ENCODE data around the gene CACNA1S. TPM values are rescaled to one million over a fixed set of nuclear protein-coding genes. Genes with fewer than 3 reads are reported as not detected.

CACNA1S gene
- total RNA-seq, 4 donors from 2014 or later = 0.07 TPM; not detected in 3

DNA sequence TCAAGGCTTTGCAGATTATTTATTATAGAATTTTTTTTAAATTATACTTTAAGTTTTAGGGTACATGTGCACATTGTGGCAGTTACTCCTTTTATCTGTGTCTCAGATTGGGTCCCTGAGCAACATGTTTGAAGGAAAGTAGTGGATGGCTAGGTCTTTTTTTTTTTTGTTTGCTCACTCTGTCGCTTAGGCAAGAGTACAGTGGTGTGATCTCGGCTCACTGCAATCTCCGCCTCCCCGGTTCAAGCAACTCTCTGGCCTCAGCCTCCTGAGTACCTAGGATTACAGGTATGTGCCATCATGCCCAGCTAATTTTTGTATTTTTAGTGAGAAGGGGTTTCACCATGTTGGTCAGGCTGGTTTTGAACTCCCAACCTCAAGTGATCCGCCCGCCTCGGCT lies 49.1 kb downstream of the CACNA1S start:
- no peaks in the 10 kb centered on the region for H3K9me3 ChIP-seq
- H3K27me3 ChIP-seq = no peaks in the 10 kb centered on the region
- no peak for DNase-seq
- H3K27ac ChIP-seq = no peak overlapping the region
- TF ChIP-seq POLR2A (IDR thresholded peaks at IDR 0.05) (no peak), CTCF (IDR thresholded peaks at IDR 0.05) (no peak)
- no peak overlapping the region for H3K4me3 ChIP-seq
- intact Hi-C loops (cut with DNase I; ENCODE audit: low total_unique reads) = no loop called here
- H3K4me1 ChIP-seq = no peaks in the 10 kb centered on the region
- no peaks in the 10 kb centered on the region for H3K36me3 ChIP-seq

DNA sequence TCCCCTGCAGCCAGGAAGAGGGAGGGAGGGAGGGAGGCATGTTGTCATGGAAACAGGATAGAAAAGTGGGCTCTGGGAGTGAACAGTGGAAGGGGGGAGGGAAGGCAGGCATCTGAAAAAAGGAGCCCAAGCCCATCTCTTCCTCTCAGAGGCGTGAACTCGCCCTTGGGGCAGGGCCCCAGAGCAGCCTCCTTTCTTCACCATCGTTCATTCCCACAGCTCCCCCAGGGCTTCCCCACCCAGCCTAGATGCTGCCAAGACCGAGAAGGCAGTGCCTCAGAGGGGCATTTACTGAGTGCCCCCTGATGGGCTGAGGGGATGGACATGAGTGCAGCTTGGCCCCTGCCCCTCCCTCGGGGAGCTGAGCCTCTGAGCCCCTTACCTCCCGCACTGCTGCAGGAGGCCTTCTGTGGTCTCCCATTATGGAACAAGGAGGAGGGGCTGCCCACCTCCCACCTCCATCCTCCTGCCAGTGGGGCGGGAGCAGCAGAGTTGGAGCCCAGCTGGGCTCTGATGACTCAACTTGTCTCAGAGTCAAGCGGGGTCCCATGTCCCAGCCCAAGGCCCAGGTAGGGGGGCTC lies 49.6 kb downstream of the CACNA1S start:
- intact Hi-C loops (cut with DNase I; ENCODE audit: low total_unique reads) = no loop called here
- no peak for DNase-seq
- H3K4me3 ChIP-seq = no peak overlapping the region
- H3K27ac ChIP-seq = no peak overlapping the region
- TF ChIP-seq POLR2A (IDR thresholded peaks at IDR 0.05) (no peak), CTCF (IDR thresholded peaks at IDR 0.05) (no peak)
- H3K4me1 ChIP-seq = no peaks in the 10 kb centered on the region
- H3K27me3 ChIP-seq = no peaks in the 10 kb centered on the region
- H3K36me3 ChIP-seq = no peaks in the 10 kb centered on the region
- H3K9me3 ChIP-seq = no peaks in the 10 kb centered on the region

DNA sequence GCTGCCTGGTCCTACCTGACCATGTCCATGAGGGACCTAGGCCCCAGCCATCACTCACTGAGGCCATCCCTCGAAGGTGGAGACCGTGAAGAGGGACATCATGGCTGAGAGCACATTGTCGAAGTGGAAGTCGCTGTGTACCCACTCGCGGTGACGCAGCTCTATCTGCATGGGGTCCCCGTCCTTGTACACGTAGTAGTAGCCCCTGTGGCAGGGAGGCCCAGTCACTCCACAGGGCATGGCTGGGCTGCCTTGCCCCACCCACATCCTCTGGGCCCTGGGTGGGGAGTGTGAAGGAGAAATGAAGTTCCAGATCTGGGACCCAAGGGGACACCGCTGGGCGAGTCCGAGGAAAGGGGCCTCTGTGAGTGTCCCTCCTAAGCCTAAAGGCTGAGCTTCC lies 50.3 kb downstream of the CACNA1S start:
- no peaks in the 10 kb centered on the region for H3K4me1 ChIP-seq
- no peak for TF ChIP-seq CTCF (IDR thresholded peaks at IDR 0.05)
- no peak for TF ChIP-seq POLR2A (IDR thresholded peaks at IDR 0.05)
- H3K27ac ChIP-seq = no peak overlapping the region
- no peaks in the 10 kb centered on the region for H3K9me3 ChIP-seq
- H3K4me3 ChIP-seq = no peak overlapping the region
- intact Hi-C loops (cut with DNase I; ENCODE audit: low total_unique reads) = no loop called here
- no peak for DNase-seq
- H3K36me3 ChIP-seq = no peaks in the 10 kb centered on the region
- H3K27me3 ChIP-seq = no peaks in the 10 kb centered on the region

GRCh38 chr1:201061049-201061448 lies 51.2 kb downstream of the CACNA1S start:
- Histone ChIP-seq H3K27me3 (no peaks in the 10 kb centered on the region), H3K4me1 (no peaks in the 10 kb centered on the region), H3K36me3 (no peaks in the 10 kb centered on the region), H3K9me3 (no peaks in the 10 kb centered on the region), H3K27ac (no peak overlapping the region), H3K4me3 (no peak overlapping the region)
- TF ChIP-seq POLR2A (IDR thresholded peaks at IDR 0.05) (no peak), CTCF (IDR thresholded peaks at IDR 0.05) (no peak)
- intact Hi-C loops (cut with DNase I; ENCODE audit: low total_unique reads) = no loop called here
- no peak for DNase-seq

DNA sequence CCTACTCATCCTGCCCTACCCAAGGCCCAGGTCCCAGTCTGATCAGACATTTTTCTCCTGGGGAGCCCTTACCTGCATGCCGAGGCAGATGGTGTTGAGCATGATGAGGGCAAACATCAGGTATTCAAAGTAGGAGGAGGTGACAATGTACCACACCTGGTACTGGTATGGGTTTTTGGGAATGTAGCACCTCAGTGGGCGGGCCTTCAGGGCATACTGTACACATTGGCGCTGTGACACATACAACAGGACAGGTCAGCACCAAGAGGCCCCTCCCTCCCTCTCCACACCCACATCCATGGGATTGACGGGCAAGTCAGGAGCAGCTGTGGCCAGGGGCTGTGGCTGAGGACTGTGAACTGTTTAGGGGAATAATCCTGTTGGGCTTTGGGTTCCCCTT lies 51.6 kb downstream of the CACNA1S start:
- Histone ChIP-seq H3K36me3 (no peaks in the 10 kb centered on the region), H3K4me1 (no peaks in the 10 kb centered on the region), H3K4me3 (no peak overlapping the region), H3K9me3 (no peaks in the 10 kb centered on the region), H3K27ac (no peak overlapping the region), H3K27me3 (no peaks in the 10 kb centered on the region)
- no peak for TF ChIP-seq CTCF (IDR thresholded peaks at IDR 0.05)
- no peak for TF ChIP-seq POLR2A (IDR thresholded peaks at IDR 0.05)
- intact Hi-C loops (cut with DNase I; ENCODE audit: low total_unique reads) = no loop called here
- no peak for DNase-seq
